ENCODE measurements around the gene IGDCC3.
"Not testable (repeated sequence)": the region's sequence is repeated elsewhere in the genome, so short reads cannot be mapped to it uniquely, and the experiment has no call there.

The IGDCC3 gene

DNA sequence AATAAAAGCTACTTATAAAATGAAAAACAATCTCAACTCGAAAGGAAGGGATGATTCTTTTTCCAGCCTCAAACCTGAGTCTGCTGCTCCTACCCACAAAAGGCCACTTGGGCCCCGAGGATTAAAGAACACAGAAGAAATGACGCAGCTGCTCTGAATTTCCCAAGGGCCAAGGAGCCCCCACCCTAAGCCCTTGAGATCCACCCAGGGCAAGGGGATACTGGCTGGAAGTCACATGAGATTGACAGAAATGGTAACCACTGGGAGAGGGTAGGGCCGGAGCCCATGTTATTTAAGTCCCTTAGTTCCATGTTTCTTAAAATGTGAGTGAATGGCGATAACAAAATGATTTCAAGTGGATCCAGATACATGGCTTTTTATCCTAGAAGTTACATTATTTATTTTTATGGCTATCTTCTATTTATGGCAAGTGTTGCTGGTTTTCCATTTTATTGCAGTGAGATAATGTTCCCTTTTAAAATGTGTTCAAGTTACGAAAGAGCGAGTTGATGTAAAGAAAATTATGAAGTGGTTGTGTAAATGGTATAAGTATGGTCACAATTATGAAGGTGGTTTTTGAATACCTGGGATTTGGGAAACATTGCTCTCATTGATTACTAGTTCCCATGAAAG lies 28.1 kb upstream of the IGDCC3 start:
- DNase-seq = no peak

DNA sequence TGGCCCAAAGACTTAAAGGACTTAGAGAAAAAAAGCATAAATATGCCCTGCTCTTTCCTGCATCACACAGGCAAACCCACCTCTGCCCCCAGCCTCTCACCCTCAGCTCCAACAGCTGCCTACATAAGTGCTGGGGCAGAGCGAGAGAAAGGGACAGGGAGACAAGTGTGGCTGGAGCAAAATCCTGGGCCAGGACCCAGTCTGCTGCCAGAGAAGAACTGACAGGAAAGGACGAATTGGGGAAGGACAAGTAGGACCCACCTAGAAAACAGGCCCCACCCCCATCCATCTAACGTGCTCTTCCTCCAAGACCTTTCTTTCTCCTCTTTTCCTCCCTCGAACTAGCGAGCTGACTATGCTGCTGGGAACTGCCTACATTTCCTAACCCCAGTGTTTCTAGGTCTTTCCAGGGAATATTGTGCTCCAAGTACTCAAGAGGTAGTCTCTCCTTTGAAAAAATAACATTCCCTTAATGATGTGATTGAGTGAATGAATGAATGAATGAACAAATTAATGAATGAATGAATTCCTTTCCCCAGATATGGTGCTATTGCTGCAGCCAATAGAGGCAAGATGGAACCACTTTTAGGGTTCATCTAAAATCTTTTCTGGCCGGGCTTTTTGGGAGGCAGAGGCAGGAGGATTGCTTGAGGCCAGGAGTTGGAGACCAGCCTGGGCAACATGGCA lies 26.5 kb upstream of the IGDCC3 start:
- DNase-seq = no peak

DNA sequence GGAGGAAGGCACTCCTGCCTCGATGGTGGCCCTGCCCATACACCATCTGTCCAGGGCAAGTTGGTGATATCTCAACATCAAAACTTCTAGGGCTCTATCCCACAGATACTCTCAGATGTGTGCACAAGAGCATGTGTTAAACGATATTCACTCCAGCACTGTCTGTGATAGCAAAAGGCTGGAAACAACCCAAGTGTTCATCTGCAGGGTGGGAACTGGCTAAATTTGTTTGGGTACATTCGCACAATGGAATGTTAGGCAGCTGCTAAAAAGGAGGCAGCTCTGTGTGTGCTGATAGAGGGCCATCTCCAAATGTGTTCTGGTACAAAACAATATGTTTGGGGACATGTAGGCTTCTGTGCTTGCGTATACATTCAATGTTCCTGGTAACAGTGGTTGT lies 25.2 kb upstream of the IGDCC3 start:
- DNase-seq = no peak

DNA sequence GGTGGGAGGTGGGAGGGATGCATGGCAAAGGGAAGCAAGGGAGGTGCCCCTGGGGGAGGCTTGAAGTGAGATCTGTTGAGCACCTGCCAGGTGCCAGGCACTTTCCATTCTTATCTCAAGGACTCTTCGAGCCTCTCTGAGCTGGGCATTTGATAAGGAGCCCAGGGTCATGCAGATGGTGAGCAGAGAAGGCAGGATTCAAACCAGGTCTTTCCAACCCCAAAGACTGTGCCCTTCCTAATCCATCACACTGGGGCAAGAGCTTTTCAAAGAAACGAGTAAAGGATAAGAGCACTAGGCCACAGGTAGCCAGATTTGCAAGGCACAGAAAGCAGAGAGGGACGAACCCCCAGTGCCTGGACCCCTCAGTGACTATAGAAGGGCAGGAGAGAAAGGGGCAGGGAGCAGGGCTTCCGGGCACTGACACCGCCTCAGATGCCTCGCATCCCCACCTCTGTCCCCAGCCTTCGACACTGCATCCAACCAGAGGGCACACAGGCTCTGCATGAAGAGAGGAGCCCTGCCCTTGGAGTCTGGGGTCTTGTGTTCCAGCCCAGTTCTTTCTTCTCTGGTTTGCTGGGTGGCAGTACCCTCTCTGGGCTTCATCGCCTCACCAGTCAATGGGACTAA lies 23.9 kb upstream of the IGDCC3 start:
- DNase-seq = no peak

DNA sequence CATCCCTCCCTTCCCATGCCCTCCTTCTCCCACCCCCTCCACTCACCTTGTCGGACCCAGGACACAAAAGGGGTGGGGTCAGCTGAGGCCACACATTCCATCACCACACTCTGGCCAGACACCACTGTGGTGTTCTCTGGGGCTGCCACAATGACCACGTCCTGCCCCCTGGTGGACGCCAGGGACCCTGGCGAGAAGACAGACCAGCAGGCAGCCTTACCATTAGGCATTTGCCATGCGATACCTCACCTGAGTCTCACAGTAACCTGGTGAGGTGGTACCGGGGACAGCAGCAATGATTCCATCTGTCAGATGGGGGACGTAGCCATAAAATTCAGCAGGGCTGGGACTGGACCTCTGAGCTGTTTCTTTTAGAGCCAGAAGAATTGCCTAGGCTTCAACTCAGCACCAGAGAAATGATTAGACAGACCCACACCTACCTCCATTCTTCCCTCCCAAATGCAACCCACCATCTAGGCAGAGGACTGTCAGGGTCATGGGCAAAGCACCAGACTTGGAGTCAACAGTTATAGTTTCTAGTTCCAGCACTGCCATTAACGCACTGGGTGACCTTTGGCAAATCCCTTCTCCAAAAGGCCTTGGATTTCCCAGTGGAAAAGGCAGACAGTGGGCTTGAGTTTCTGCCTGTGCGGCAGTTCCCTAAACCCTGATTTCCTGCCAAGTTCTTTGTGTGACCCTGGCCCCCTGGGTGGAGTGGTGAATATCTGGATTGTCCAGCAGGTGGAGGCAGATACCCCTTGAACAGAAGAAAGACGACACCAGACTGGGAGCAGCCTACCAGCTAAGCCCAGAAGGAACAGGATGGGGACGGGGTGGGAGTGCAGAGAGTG lies 23.2 kb upstream of the IGDCC3 start:
- peak; percentile 82 for DNase-seq

DNA sequence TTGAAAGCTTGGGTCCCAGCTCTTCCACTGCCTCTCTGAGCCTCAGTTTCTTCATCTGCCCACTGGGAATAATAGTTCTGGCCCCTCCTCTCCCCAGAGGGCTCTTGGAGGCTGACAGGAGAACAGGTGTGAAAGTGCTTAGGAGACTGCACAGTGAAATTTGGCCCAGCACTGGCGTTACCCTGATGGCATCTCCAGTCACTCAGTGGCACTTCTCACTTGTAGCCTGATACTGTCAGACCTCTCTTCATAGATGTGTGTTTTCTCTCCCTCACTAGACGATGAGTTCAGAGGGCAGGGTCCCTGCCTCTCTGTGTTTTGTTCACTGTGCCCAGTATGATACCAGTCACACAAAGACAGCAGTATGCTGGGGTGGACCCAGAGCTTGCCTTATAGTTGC lies 22.2 kb upstream of the IGDCC3 start:
- no peak for DNase-seq

DNA sequence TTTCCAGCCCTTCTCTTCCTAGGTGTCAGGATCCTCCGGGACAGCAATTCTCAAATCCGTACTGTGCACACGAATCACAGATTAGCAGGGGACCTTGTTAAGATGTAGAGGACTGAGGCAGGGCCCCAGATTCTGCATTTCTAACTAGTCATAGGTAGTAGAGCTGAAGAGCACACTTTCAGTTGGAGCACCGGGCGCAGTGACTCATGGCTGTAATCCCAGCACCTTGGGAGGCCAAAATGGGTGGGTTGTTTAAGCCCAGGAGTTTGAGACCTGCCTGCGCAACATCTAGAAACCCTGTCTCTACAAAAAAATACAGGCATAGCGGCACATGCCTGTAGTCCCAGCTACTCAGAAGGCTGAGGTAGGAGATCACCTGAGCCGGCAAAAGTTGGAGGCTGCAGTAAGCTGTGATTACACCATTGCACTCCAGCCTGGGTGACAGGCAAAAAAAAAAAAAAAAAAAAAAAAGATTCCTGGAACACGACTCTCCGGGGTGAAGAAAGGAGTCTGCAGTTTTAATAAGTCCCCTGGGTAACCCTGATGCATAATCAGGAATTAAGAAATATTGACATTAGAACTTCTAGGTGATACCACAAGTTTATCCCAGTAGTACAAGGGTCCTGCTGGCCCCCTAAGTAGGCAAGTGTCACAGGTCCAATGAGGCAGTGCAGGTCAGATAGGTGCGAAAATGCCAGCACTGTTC lies 21.4 kb upstream of the IGDCC3 start:
- no peak for DNase-seq

DNA sequence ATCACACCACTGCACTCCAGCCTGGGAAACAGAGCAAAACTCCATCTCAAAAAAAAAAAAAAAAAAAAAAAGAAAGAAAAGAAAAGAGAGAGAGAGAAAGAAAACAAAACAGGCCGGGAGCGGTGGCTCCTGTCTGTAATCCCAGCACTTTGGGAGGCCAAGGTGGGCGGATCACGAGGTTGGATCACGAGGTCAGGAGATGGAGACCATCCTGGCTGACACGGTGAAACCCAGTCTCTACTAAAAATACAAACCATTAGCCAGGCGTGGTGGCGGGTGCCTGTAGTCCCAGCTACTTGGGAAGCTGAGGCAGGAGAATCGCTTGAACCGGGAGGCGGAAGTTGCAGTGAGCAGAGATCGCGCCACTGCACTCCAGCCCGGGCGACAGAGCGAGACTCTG lies 20.7 kb upstream of the IGDCC3 start:
- DNase-seq = not testable (repeated sequence)

DNA sequence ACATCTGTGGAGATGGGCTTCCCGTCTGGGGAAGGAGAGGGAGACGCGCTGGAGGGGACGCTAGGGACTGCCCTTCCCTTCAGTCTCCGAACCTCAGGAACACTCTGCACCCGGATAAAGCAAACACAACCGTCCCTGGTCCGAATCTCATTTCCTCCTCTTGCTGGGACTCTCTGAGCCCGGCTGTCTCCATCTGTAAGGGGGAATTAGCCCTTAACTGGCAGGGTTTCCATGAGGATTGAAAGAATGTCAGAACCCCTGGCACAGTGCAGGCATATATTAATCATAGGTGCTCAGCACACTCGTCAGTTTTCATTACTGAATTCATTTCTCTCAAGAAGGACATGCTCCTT lies 19.1 kb upstream of the IGDCC3 start:
- no peak for DNase-seq

DNA sequence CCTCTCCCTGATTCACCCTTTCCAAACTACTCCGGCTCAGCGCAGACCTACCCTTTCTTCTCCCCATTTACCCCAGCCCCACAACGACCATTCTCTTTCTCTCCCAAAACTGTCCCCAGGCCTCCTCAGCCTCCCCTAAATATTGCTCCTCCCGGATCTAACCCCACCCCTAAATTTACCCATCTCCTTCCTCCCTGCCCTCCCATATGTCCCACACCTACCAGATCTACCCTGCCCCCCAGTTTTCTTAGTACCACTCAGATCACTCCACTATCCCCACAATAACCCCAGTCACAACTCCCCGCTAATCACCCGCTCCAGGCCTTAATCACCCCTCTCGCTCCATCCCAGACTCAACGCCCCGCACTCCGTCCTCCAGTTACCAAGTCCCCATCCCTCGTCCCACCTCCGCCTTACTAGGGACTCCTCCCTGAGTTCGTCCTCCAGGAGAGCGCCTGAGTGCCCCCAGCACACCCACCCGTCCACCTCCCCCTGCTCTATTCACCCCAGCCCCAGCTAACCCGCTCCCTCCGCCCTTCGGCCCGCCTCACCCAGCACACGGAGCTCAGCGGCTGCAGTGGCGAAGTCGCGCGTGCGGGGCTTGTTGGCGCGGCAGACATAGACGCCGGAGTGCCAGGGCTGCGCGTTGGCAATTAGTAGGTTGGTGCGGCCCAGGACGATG lies 18.6 kb upstream of the IGDCC3 start:
- DNase-seq = no peak

DNA sequence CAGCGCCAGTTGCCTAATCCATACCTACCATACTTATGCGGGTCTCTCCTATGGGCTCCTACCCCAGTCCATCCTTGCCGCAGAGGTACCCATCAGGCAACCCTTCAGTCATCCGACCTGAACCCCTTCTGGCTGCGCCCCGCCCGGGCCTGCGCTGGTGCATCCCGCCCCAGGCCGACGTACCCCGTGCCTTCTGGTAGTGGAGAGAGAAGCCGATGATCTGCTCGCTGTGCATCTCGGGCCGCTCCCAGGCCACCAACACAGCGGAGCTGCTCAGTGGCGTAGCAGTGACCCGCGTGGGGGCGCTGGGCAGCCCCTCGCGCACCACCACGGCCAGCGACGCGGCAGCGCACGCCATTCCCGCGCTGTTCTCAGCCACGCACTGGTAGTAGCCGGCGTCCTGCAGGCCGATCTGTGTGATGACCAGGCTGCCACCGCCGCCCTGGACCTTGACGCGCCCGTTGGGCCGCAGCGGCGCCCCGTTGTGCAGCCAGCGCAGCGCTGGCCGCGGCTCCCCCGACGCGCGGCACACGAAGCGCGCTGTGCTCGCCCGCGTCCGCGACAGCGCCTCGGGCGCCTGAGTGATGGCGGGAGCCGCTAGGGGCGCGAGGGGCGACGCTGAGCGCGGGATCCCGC lies 17.9 kb upstream of the IGDCC3 start:
- DNase-seq = no peak

DNA sequence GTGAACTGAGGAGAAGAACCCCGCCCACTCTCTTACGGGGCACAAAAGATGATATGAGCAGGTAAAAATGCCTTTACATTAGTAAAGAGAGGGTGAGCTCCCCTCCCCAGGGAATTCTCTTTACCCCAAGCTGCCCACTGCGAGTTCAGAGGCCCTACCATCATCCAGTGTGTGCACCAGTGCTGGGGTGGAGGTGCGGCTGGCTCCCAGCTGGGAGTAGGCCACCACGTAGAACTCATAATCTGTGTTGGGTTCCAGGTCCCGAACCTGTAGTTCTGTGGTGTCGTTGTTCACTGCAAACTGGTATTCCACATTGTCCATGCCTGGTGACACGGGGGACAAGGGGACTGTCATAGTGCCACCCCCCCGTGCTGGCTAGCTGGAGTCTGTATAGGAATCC lies 17.1 kb upstream of the IGDCC3 start:
- no peak for DNase-seq

DNA sequence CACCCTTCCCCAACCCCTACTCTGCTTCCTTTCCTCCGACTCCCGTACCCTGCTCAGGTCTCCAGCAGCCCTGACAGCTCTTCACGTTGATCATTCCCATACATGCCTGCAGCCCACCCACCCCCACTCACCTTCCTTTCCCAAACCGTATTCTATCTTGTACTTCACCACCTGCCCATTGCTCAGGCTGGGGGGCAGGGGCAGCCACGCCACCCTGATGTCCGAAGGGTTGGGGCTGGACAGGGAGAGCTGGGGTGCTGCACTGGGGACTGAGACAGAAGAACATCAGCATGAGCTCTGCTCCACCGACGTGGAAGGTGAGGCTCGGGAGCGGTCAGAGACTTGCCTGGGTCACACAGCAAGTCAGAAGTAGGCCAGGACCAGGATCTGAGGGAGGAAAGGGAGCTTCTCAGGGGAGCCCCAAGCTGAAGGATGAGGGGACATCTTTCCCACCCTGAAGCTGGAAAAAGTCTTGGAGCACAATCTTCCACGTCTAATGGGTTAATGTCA lies 16.5 kb upstream of the IGDCC3 start:
- DNase-seq = no peak

DNA sequence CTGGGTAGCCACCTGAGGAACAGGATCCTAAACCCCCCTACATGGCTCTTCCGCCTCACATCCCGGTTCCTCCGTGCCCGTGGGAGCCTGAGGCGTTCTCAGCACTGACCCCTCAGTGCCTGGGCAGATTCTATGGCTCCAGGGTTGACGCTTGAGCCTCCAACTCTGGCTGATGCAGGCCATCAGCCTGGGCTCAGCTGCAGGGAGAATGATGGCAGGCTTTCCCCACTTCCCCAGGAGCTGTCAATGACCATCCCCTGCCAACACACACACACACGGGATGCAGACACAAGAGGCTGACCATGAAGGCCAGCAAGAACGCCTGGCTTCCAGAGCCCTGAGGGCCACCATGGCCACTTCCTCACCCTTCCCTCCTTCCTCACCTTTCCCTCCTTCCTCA lies 15.8 kb upstream of the IGDCC3 start:
- no peak for DNase-seq

DNA sequence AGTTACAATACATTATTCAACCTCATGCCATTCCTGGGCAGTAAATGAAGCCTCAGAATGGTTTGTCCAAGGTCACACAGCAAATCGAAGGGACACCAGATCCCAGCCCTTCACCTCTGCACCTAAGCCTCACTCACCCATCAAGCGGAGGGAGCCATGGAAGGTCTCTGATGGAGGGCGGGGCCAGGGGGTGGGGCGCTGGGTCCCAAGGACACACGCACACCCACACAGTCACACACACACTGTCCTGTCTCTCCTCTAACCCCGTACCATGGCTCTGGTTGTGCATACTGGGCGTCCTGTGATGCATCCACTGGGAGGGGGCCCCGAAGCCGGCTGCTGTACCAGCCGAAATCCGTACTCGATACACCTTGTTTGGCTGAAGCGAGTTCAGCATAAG lies 15.3 kb upstream of the IGDCC3 start:
- DNase-seq = no peak

DNA sequence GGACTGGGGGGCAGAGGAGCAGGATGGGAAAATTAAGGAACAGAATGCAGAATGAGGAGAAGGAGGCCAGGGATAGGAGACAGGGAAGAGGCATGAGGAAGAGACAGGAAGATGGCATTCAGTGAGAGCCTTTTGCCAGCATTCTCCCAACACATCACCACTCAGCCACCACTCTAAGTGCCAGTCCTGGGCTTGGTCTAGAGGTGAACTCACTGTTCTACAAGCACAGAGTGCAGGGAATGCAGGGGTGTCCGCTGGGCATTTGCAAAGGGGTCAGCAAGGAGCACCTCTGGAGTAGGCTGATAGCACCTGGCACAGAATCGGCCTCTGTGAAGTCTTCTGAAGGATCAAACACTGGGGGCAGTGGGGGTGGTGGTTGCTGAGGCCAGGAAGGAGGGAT lies 14.6 kb upstream of the IGDCC3 start:
- DNase-seq = no peak

DNA sequence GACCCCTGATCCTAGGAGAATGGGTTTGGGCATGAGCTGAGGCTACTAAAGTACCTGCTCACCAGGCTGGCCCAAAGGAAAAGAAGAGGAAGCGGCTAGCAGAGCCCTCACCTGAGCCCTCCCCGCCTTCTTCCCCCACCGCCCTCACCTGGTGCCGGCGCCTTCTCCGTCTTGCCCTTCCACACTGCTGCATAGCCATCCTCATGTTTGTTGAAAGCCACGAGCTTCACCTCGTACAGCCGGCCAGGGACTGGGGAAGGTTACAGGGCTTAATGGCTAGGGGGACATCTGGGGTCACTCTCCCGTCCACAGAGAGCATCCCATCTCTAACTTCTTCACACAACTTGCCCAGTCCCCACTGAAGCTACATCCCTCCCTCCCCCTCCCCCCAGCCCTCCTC lies 13.9 kb upstream of the IGDCC3 start:
- DNase-seq = no peak

DNA sequence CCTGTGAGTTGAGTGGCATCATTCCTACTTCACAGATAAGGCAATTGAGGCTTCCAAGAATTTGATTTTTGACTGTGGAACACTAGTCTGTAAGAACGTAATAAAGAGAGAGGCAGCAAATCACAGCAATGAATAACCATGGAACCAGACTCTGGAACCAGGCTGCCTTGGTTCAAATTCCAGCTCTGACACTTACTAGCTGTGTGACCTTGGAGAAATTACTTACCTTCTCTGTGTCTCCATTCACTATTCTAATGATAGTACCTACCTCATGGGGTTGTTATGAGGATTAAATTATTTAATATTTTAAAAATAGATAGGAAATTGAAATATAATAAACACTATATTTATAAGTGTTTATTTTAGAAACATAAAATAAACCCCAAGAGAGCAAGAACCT lies 12.6 kb upstream of the IGDCC3 start:
- DNase-seq = no peak

DNA sequence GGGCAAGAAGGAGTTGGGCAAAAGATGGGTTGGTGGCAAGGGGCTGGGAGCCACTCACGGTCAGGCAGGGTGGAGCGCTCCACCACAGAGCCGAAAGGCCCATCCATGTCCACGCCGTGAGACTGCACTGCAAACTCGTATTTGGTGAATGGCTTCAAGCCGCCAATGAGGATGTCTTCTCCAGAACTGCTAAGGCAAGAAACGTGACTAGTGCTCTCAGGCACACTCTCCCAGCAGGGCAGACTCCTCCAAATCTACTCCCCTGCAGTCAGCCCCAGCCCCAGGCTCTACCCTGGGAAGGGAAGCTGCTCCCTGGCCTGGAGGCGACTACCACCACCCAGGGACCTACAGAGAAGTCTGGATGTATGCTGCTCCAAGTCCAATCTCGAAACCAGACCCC lies 11.4 kb upstream of the IGDCC3 start:
- DNase-seq = no peak

DNA sequence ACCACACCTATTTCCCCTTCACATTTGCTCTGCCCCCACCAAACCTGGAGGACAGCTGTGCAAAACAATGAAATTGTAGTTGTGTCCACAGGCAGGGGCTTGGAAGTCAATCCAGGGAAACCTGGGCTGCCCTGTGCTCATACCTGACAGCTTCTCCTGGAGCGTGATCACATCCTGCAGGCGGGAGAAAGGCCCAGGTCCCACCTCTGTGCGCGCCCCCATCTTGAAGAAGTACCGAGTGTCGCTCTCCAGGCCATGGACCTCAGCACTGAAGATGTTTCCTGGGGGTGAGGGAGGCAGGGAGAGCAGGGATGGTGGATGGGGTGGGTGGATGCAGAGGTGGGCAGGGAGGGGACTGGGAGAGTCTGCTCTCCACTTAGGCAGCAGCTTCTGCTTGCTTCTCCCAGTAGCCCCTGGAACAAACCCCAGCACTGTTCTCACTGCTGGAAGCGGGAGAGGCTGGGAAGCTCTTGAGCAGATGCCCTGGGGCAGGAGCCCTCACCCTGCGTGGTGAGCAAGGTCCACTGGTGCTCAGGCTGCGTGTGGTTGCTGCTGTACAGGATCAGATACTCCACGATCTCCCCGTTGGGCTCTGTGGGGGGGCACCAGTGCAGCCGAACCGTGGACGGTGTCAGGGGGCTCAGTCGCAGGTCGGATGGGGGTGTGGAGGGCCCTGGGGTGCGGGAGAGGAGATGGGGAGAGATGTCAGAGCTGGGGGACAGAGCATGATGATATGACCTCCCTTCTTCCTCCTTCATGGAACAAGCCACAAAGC lies 10.7 kb upstream of the IGDCC3 start:
- no peak for DNase-seq

DNA sequence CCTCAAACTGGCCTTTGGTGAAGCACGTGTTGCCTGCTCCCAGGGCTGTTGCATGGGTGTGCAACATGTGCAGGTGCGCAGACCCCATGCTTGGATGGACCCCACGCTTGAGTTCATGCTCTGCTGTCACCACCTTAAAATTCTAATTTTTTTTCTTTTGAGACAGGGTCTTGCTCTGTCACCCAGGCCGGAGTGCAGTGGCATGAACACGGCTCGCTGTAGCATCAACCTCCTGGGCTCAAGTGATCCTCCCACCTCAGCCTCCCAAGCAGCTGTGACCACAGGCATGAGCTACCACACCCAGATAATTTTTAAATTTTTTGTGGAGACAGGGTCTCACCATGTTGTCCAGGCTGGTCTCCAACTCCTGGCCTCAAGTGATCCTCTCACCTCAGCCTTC lies 9.1 kb upstream of the IGDCC3 start:
- no peak for DNase-seq
